Central memory CD4-positive, alpha-beta T cell (primary cell): Measurements from ENCODE around the gene EXOC5.
"Not testable (repeated sequence)": the region's sequence is repeated elsewhere in the genome, so short reads cannot be mapped to it uniquely, and the experiment has no call there.

Experiments used
- DNase-seq: peaks from one replicate; pipeline ENCODE4 v3.0.0; 2022

The EXOC5 gene

GRCh38 chr14:57258221-57258620 lies 10.5 kb downstream of the EXOC5 start:
- not testable (repeated sequence) for DNase-seq

GRCh38 chr14:57254884-57255283 lies 13.8 kb downstream of the EXOC5 start:
- no peak for DNase-seq

- no peak for DNase-seq
These were observed 21.6 kb downstream of the EXOC5 start for GRCh38 chr14:57246933-57247657.

GRCh38 chr14:57245941-57246340 lies 22.8 kb downstream of the EXOC5 start:
- no peak for DNase-seq

GRCh38 chr14:57244106-57244505 lies 24.6 kb downstream of the EXOC5 start:
- DNase-seq = no peak

- DNase-seq = no peak
These were observed 25.4 kb downstream of the EXOC5 start for GRCh38 chr14:57243320-57243719.

GRCh38 chr14:57240115-57240514 lies 28.6 kb downstream of the EXOC5 start:
- DNase-seq = not testable (repeated sequence)

- no peak for DNase-seq
These were observed 36.7 kb downstream of the EXOC5 start for GRCh38 chr14:57232006-57232405.

GRCh38 chr14:57228320-57228719 lies 40.4 kb downstream of the EXOC5 start:
- not testable (repeated sequence) for DNase-seq

- no peak for DNase-seq
These were observed 41.6 kb downstream of the EXOC5 start for GRCh38 chr14:57227083-57227482.

GRCh38 chr14:57221931-57222330 lies 46.8 kb downstream of the EXOC5 start:
- no peak for DNase-seq

- no peak for DNase-seq
These were observed 55.8 kb downstream of the EXOC5 start for GRCh38 chr14:57212919-57213318.

- no peak for DNase-seq
These were observed 59.1 kb downstream of the EXOC5 start for GRCh38 chr14:57209561-57209960.

GRCh38 chr14:57205938-57206337 lies 62.8 kb downstream of the EXOC5 start:
- no peak for DNase-seq

- not testable (repeated sequence) for DNase-seq
These were observed 66.0 kb downstream of the EXOC5 start for GRCh38 chr14:57202672-57203071.

GRCh38 chr14:57199921-57200320 lies 68.8 kb downstream of the EXOC5 start:
- no peak for DNase-seq

- no peak for DNase-seq
These were observed 79.6 kb downstream of the EXOC5 start for GRCh38 chr14:57189070-57189469.

GRCh38 chr14:57182760-57183503 lies 85.8 kb downstream of the EXOC5 start:
- DNase-seq = no peak

- no peak for DNase-seq
These were observed 89.4 kb downstream of the EXOC5 start for GRCh38 chr14:57179273-57179672.

- no peak for DNase-seq
These were observed 94.2 kb downstream of the EXOC5 start for GRCh38 chr14:57174466-57174865.

- no peak for DNase-seq
These were observed 96.8 kb downstream of the EXOC5 start for GRCh38 chr14:57171903-57172302.

GRCh38 chr14:57171363-57171762 lies 97.3 kb downstream of the EXOC5 start:
- no peak for DNase-seq

GRCh38 chr14:57169901-57170300 lies 98.8 kb downstream of the EXOC5 start:
- DNase-seq = no peak

- DNase-seq = no peak
These were observed 100.5 kb downstream of the EXOC5 start for GRCh38 chr14:57168138-57168679.
